Measurements from ENCODE around the gene SLC16A2. TPM values are rescaled to one million over a fixed set of nuclear protein-coding genes. Genes with fewer than 3 reads are reported as not detected.
"Not testable (repeated sequence)": the region's sequence is repeated elsewhere in the genome, so short reads cannot be mapped to it uniquely, and the experiment has no call there.

The SLC16A2 gene
- total and polyA plus RNA-seq, 8 donors, result 16.4 to 29.6 (median 23.8) TPM

DNA sequence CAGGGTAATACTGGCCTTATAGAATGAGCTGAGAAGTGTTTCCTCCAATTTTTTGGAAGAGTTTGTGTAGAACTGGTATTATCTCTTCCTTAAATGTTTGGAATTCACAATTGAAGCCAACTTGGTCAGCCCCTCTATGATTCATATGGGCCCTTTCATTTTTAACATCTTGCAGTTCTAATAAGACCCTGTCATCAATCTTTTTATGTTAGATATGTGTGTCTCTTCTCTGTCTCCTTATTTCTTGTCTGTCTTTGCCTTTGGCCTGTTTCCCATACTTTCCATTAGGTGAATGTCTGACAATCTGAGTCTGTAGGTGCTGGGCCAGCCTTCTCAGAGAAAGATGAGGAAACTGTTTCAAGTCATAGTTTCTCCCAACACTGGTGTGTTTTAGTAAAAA is 88.7 kb downstream of the SLC16A2 start:
- Histone ChIP-seq H3K4me3 (no peak overlapping the region), H3K9me3 (no peaks in the 10 kb centered on the region), H3K27ac (no peak overlapping the region), H3K4me1 (no peaks in the 10 kb centered on the region), H3K36me3 (no peaks in the 10 kb centered on the region), H3K27me3 (no peaks in the 10 kb centered on the region)
- no peak for ATAC-seq
- DNase-seq, result no peak
- intact Hi-C loops (cut with DNase I), result no loop called here
- TF ChIP-seq, protein P1, sequence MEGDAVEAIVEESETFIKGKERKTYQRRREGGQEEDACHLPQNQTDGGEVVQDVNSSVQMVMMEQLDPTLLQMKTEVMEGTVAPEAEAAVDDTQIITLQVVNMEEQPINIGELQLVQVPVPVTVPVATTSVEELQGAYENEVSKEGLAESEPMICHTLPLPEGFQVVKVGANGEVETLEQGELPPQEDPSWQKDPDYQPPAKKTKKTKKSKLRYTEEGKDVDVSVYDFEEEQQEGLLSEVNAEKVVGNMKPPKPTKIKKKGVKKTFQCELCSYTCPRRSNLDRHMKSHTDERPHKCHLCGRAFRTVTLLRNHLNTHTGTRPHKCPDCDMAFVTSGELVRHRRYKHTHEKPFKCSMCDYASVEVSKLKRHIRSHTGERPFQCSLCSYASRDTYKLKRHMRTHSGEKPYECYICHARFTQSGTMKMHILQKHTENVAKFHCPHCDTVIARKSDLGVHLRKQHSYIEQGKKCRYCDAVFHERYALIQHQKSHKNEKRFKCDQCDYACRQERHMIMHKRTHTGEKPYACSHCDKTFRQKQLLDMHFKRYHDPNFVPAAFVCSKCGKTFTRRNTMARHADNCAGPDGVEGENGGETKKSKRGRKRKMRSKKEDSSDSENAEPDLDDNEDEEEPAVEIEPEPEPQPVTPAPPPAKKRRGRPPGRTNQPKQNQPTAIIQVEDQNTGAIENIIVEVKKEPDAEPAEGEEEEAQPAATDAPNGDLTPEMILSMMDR (IDR thresholded peaks at IDR 0.05), result no peak

DNA sequence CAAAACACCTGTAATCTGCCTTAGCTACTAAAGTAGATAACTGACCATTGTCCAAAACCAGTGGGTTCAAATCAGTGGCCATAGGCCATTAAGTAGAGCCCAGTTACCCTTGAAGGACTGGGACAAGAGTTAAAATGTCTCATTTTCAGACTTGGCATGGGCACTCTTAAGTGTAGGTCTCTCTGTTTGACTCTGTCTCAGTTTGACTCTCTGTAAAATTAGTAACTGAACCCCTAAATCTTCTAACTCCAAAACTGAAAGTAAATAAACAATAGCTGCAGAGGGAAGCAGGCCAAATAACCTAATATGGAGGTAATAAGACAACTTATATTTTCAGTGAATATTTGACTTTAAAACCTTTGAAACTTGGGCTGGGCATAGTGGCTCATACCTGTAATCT is 89.1 kb downstream of the SLC16A2 start:
- TF ChIP-seq, protein P1 (IDR thresholded peaks at IDR 0.05), result no peak
- no peaks in the 10 kb centered on the region for H3K36me3 ChIP-seq
- no peak overlapping the region for H3K27ac ChIP-seq
- H3K4me1 ChIP-seq, result no peaks in the 10 kb centered on the region
- no peaks in the 10 kb centered on the region for H3K9me3 ChIP-seq
- no peak overlapping the region for H3K4me3 ChIP-seq
- H3K27me3 ChIP-seq, result no peaks in the 10 kb centered on the region
- intact Hi-C loops (cut with DNase I), result no loop called here
- DNase-seq (no peak), ATAC-seq (no peak)

DNA sequence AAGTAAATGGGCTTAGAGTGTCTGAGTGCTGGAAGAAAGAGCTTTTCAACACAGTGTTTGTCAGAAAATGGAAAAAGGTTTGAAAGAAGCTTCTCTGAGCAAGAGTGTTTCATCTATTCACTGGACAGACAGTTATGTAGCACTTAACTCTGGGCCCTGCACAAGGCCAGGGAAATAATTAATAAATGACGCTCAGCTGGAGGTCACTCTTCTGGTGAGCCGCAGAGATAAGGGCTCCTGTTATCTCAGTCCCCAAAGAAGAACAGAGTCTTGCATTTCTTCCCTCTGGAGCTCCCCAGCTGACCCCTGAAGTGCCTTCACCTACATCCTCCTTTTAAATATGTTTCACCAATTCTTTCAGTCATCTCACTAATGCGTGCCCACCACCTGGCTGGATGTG is 90.4 kb downstream of the SLC16A2 start:
- Histone ChIP-seq H3K27me3 (no peaks in the 10 kb centered on the region), H3K36me3 (no peaks in the 10 kb centered on the region), H3K9me3 (no peaks in the 10 kb centered on the region), H3K4me1 (no peaks in the 10 kb centered on the region), H3K27ac (no peak overlapping the region), H3K4me3 (no peak overlapping the region)
- intact Hi-C loops (cut with DNase I), result no loop called here
- TF ChIP-seq, protein P1 (IDR thresholded peaks at IDR 0.05), result no peak
- DNase-seq (no peak), ATAC-seq (no peak)

DNA sequence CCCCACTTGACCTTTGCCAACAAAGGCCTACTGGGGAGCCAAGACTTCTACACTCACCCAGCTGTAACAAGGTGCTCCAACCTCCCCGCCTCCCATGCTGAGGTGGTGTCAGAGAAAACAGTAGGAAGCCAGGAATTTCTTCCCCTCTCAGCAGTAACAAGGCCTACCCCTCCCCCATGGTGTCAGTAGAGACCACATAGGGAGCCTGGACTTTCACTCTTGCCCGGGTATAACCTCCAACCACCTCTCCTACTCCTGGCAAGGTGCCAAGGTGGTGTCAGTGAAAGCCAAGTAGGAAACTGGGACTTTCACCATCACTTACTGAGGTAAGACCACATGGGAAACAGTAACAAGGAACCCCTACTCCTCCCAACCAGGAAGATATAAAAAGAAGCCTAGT is 93.1 kb downstream of the SLC16A2 start:
- Histone ChIP-seq H3K27ac (no peak overlapping the region), H3K4me3 (no peak overlapping the region), H3K27me3 (no peaks in the 10 kb centered on the region), H3K4me1 (no peaks in the 10 kb centered on the region), H3K36me3 (no peaks in the 10 kb centered on the region), H3K9me3 (no peaks in the 10 kb centered on the region)
- no peak for DNase-seq
- no peak for ATAC-seq
- intact Hi-C loops (cut with DNase I), result no loop called here
- TF ChIP-seq, protein P1 (IDR thresholded peaks at IDR 0.05), result no peak

DNA sequence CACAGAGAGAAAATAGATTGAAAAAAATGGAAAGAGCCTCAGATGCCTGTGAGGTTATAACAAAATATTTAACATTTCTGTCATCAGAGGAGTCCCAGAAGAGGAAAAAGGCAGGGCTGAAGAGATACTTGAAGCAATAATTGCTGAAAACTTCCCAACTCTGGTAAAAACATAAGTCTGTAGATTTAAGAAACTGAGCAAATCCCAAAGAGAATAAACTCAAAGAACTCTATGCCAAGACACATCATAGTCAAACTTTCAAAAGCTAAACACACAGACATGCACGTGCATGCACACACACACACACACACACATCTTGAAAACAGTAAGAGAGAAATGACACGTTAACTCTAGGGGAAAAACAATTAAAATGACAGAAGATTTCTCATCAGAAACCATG is 94.1 kb downstream of the SLC16A2 start:
- Histone ChIP-seq H3K4me3 (no peak overlapping the region), H3K4me1 (no peaks in the 10 kb centered on the region), H3K36me3 (no peaks in the 10 kb centered on the region), H3K27ac (no peak overlapping the region), H3K27me3 (no peaks in the 10 kb centered on the region), H3K9me3 (no peaks in the 10 kb centered on the region)
- DNase-seq, result no peak
- intact Hi-C loops (cut with DNase I), result no loop called here
- ATAC-seq, result no peak
- TF ChIP-seq, protein P1 (IDR thresholded peaks at IDR 0.05), result no peak

DNA sequence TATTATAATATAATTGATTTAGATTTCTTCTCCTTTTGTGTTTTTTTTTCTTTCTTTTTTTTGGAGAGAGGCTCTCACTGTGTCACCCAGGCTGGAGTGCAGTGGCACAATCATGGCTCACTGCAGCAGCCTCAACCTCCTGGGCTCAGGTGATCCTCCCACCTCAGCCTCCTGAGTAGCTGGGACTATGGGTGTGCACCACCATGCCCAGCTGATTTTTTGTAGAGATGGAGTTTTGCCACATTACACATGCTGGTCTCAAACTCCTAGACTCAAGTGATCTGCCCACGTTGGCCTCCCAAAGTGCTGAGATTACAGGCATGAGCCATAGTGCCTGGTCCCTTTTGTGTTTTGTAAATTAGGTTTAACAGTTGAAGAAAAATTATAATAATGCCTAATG is 94.7 kb downstream of the SLC16A2 start:
- H3K27me3 ChIP-seq; intact Hi-C loops (cut with DNase I); H3K4me1 ChIP-seq; H3K9me3 ChIP-seq; ATAC-seq; DNase-seq; H3K4me3 ChIP-seq; H3K36me3 ChIP-seq; H3K27ac ChIP-seq: not testable (repeated sequence)
